ENCODE measurements around the gene MET.

The MET gene

GRCh38 chr7:116805100-116805544, 133.1 kb downstream of the MET start (continued):
- TF ChIP-seq GFI1B (tag by site-specific recombination; IDR thresholded peaks at IDR 0.05), result 0 out of 2 replicates have a peak, but pooled peaks have one; percentile 43
- TF ChIP-seq ZNF24 (tag by site-specific recombination; IDR thresholded peaks at IDR 0.05), result peak; percentile 85
- no peak for TF ChIP-seq ZNF560 (tag by site-specific recombination; IDR thresholded peaks at IDR 0.05; ENCODE audit: borderline replicate concordance)
- peak; percentile 77; the same call in 1 of the 2 replicates for TF ChIP-seq ZNF391 (tag by site-specific recombination; IDR thresholded peaks at IDR 0.05; ENCODE audit: borderline replicate concordance, low read depth)
- TF ChIP-seq ZIC2 (tag by site-specific recombination; IDR thresholded peaks at IDR 0.05), result peak; percentile 17; the same call in 1 of the 2 replicates
- no peak for TF ChIP-seq ZNF677 (tag by site-specific recombination; IDR thresholded peaks at IDR 0.05)
- TF ChIP-seq ZNF629 (tag by site-specific recombination; IDR thresholded peaks at IDR 0.05), result peak; percentile 97
- TF ChIP-seq ZNF169 (tag by site-specific recombination; IDR thresholded peaks at IDR 0.05), result no peak
- no peak for TF ChIP-seq ZSCAN5A (tag by site-specific recombination; IDR thresholded peaks at IDR 0.05)
- TF ChIP-seq ZNF184 (tag by site-specific recombination; IDR thresholded peaks at IDR 0.05), result peak; percentile 53; the same call in 1 of the 2 replicates
- TF ChIP-seq ZNF76 (tag by site-specific recombination; IDR thresholded peaks at IDR 0.05; ENCODE audit: borderline replicate concordance, low read depth), result peak; percentile 33; the same call in 1 of the 2 replicates
- TF ChIP-seq PATZ1 (tag by site-specific recombination; IDR thresholded peaks at IDR 0.05), result peak; percentile 92
- no peak for TF ChIP-seq ZSCAN18 (tag by site-specific recombination; IDR thresholded peaks at IDR 0.05)
- TF ChIP-seq ZBTB17 (tag by site-specific recombination; IDR thresholded peaks at IDR 0.05), result peak; percentile 85
- TF ChIP-seq ZNF341 (tag by site-specific recombination; IDR thresholded peaks at IDR 0.05; ENCODE audit: low read depth), result peak; percentile 13; the same call in 1 of the 2 replicates
- TF ChIP-seq ZBTB10 (tag by site-specific recombination; IDR thresholded peaks at IDR 0.05), result 0 out of 2 replicates have a peak, but pooled peaks have one; percentile 23
- no peak for TF ChIP-seq ZNF544 (tag by site-specific recombination; IDR thresholded peaks at IDR 0.05)
- 0 out of 2 replicates have a peak, but pooled peaks have one; percentile 27 for TF ChIP-seq PRDM1 (tag by site-specific recombination; IDR thresholded peaks at IDR 0.05)
- no peak for TF ChIP-seq BCL11B (tag by site-specific recombination; IDR thresholded peaks at IDR 0.05; ENCODE audit: low read depth)
- TF ChIP-seq PRDM2 (tag by site-specific recombination; IDR thresholded peaks at IDR 0.05; ENCODE audit: borderline replicate concordance), result no peak
- TF ChIP-seq OVOL3 (tag by site-specific recombination; IDR thresholded peaks at IDR 0.05), result peak; percentile 81
- peak; percentile 79 for TF ChIP-seq ZNF692 (tag by site-specific recombination; IDR thresholded peaks at IDR 0.05)
- TF ChIP-seq GLI4 (tag by site-specific recombination; IDR thresholded peaks at IDR 0.05), result no peak

All from HEK293 (cell line).